Left ventricle myocardium inferior (tissue), 1 donor: ENCODE results near the gene RADIL. TPM values are rescaled to one million over a fixed set of nuclear protein-coding genes. Genes with fewer than 3 reads are reported as not detected.

Experiments
- DNase-seq: peaks from one replicate; pipeline ENCODE4 v3.0.0-alpha.2; 2020
- H3K27ac ChIP-seq: fragments of 200-600 bp; replicated peaks from 2 replicates; pipeline ENCODE4 v1.8.0; 2021
- H3K27me3 ChIP-seq: fragments of 200-600 bp; 2 replicates; pipeline ENCODE4 v1.8.0; 2021; ENCODE audit warnings: low read depth
- H3K36me3 ChIP-seq: fragments of 200-600 bp; 2 replicates; pipeline ENCODE4 v1.8.0; 2021
- H3K4me1 ChIP-seq: fragments of 200-600 bp; 2 replicates; pipeline ENCODE4 v1.8.0; 2021
- H3K4me3 ChIP-seq: fragments of 200-600 bp; 2 replicates; pipeline ENCODE4 v1.8.0; 2021; ENCODE audit warnings: mild to moderate bottlenecking, moderate library complexity
- H3K9me3 ChIP-seq: fragments of 200-600 bp; replicated peaks from 2 replicates; pipeline ENCODE4 v1.8.0; 2021
- intact Hi-C: fragments of 100-400 bp; cut with micrococcal nuclease; formaldehyde crosslinking; loops from one replicate; pipeline ENCODE4 v1.11.0; 2022
- total RNA-seq: library from RNA; stranded (reverse); fragmentation: NEBNext Ultra II Directional; extraction: Animal tissue kit (Norgen Biotek cat#: 25700); gene quantifications from one replicate; pipeline ENCODE4 v1.2.1, GENCODE V29; 2021
- TF ChIP-seq, protein P1 (sequence below): fragments of 200-600 bp; IDR thresholded peaks from 2 replicates; pipeline ENCODE4 v1.8.0; 2021; ENCODE audit warnings: antibody characterized with exemption, mild to moderate bottlenecking, borderline replicate concordance
- donor health status: DM: no; HTN: yes; CAD: no; lungs with severe emphysema.

Gene RADIL
- total RNA-seq, 1 donor from 2014 or later: 4.5 TPM

DNA sequence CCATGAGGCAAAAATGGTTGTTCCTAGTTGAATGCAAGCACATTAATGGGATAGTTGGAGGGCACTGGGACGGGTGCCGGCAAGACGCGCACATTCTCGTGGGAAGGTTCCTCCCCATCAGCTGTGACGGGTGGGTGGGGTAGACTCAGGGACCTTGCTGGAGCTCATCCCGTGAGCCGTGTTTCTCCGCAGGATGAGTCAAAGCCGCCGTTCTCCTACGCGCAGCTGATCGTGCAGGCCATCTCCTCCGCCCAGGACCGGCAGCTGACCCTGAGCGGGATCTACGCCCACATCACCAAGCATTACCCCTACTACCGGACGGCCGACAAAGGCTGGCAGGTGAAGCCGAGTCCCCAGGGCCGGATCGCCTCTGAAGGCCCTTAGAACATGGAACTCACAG is 128.5 kb downstream of the RADIL start:
- TF ChIP-seq, protein P1, sequence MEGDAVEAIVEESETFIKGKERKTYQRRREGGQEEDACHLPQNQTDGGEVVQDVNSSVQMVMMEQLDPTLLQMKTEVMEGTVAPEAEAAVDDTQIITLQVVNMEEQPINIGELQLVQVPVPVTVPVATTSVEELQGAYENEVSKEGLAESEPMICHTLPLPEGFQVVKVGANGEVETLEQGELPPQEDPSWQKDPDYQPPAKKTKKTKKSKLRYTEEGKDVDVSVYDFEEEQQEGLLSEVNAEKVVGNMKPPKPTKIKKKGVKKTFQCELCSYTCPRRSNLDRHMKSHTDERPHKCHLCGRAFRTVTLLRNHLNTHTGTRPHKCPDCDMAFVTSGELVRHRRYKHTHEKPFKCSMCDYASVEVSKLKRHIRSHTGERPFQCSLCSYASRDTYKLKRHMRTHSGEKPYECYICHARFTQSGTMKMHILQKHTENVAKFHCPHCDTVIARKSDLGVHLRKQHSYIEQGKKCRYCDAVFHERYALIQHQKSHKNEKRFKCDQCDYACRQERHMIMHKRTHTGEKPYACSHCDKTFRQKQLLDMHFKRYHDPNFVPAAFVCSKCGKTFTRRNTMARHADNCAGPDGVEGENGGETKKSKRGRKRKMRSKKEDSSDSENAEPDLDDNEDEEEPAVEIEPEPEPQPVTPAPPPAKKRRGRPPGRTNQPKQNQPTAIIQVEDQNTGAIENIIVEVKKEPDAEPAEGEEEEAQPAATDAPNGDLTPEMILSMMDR: no peak
- no peak for DNase-seq
- Histone ChIP-seq H3K27ac (no peak overlapping the region), H3K4me3 (no peak overlapping the region), H3K27me3 (no peaks in the 10 kb centered on the region), H3K9me3 (no peaks in the 10 kb centered on the region), H3K36me3 (peaks cover 58% of the 10 kb centered on the region), H3K4me1 (peaks cover 13% of the 10 kb centered on the region)
- intact Hi-C loops: no loop called here

DNA sequence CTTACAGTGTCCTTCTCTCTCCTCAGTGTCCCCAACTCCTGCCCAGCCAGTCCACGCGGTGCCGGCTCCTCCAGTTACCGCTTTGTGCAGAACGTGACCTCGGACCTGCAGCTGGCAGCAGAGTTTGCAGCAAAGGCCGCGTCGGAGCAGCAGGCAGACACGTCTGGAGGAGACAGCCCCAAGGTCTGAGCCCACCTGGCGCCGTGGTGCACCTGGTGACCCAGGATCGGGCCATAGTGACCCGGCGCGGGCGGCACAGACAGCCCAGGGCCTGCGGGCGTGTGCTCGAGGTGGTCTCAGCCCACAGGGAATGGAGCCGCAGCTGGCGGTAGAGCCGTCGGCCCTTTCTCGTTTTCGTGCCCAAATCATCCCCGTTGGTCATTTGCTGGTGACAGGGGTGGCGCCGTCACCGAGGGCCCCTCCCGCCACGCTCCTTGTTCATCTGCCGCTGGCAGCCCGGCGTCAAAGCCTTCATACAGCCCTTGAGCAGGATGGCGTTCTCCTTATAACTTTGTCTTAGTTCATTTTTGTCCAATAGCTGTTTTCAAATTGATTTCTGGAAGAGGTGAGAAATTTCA is 129.0 kb downstream of the RADIL start:
- peaks cover 53% of the 10 kb centered on the region for H3K36me3 ChIP-seq
- intact Hi-C loops: no loop called here
- TF ChIP-seq, protein P1: no peak
- H3K27me3 ChIP-seq: no peaks in the 10 kb centered on the region
- no peak overlapping the region for H3K4me3 ChIP-seq
- H3K9me3 ChIP-seq: no peaks in the 10 kb centered on the region
- no peak overlapping the region for H3K27ac ChIP-seq
- H3K4me1 ChIP-seq: peaks cover 16% of the 10 kb centered on the region
- no peak for DNase-seq

DNA sequence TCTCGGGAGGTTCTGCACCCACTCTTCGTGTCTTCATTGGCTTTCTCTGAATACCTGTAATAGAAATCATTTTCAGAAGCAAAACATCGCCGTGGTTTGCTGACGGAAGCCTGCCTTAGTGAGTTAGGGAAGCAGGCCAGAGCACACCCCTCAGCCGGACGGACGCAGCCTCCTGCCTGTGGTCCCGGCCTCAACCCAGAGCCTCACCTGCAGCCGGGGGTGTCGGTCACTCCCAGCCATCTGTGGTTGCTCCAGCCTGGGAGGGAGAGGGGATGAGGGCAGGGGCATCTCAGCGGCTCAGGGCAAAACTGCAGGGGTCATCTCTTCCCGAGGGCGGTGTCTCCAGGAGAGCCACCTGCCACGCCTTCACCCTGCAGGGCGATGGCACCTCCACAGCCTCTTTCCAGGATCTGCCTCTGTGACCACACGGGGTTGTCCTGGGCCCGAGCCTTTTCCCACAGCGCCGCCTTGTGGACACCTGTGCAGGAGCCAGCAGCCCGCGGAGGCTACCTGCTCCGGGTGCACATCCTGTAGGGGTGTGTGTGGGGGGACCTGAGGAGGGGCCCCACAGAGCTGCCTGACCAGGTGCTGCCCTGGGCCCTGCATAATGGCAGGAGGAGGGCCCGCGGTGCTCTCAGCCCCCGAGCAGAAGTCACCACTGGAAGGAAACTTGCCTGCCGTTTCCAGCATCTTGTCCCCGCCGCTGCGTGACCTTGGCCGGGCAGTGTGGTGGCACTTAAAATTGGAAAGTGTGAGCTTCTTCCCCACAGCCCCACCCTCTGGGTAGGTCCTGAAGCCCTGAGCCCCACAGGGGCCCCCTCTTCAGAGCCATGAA is 129.7 kb downstream of the RADIL start:
- Histone ChIP-seq H3K36me3 (peaks cover 46% of the 10 kb centered on the region), H3K27ac (no peak overlapping the region), H3K4me3 (no peak overlapping the region), H3K27me3 (no peaks in the 10 kb centered on the region), H3K4me1 (peaks cover 23% of the 10 kb centered on the region), H3K9me3 (no peaks in the 10 kb centered on the region)
- intact Hi-C loops: no loop called here
- TF ChIP-seq, protein P1: peak; percentile 92
- peak; percentile 79 for DNase-seq

DNA sequence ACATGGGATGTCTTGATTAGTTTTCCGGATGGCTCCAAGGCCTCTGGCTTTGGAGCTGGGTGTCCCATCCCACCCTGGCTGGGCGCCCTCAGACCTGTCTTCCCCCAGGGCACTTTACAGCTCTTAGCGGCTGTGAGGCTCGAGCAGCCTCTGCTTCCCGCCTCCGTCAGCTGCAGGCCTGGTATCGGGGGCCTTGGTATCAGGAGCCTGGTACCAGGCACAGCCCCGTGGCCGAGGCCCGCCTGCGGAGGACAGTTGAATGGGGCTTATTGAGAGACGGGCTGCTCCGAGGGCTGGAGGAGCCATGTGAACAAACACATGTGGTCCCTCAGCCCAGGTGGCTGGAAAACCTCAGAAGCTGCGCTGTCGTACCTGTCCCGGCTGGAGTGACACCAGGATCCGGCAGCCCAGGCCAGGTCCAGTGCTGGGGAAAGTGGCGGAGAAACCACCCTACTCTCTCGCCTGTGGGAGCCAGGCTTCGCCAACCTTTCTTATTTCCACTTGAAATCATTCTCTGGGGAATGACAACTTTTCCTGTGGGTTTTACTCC is 132.0 kb downstream of the RADIL start:
- Histone ChIP-seq H3K9me3 (no peaks in the 10 kb centered on the region), H3K4me3 (no peak overlapping the region), H3K4me1 (peaks cover 47% of the 10 kb centered on the region), H3K36me3 (peaks cover 28% of the 10 kb centered on the region), H3K27me3 (no peaks in the 10 kb centered on the region), H3K27ac (no peak overlapping the region)
- TF ChIP-seq, protein P1: no peak
- intact Hi-C loops: no loop called here
- no peak for DNase-seq

DNA sequence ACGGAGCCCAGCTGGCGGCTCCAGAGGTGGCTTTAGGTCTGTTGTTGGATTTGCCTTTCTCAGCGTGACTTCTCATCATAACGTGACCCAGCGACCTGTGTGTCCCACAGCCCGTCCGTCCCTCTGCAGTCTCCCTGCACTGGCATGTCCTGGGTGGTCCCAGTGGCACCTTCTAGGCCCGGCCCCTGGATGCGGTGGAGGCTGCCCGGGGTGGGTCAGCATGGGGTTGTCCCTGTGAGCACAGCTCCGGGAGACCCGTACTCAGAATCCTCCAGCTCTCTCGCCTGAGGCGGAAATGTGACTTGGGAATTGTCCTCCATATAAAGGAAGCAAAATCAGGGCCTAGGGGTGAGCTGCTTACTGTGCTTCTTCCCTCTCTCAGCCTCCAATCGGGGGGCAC is 133.7 kb downstream of the RADIL start:
- DNase-seq: no peak
- intact Hi-C loops: loop anchor here (10.0 kb wide), 2 partner anchors 65 to 135 kb away; partner anchors contain the start of gene FOXK1
- Histone ChIP-seq H3K27me3 (no peaks in the 10 kb centered on the region), H3K4me1 (peaks cover 62% of the 10 kb centered on the region), H3K9me3 (no peaks in the 10 kb centered on the region), H3K4me3 (no peak overlapping the region), H3K36me3 (peaks cover 11% of the 10 kb centered on the region), H3K27ac (peak overlapping the region; percentile 94)
- TF ChIP-seq, protein P1: no peak
